ENCODE data around the gene DRC7.

Gene DRC7

DNA sequence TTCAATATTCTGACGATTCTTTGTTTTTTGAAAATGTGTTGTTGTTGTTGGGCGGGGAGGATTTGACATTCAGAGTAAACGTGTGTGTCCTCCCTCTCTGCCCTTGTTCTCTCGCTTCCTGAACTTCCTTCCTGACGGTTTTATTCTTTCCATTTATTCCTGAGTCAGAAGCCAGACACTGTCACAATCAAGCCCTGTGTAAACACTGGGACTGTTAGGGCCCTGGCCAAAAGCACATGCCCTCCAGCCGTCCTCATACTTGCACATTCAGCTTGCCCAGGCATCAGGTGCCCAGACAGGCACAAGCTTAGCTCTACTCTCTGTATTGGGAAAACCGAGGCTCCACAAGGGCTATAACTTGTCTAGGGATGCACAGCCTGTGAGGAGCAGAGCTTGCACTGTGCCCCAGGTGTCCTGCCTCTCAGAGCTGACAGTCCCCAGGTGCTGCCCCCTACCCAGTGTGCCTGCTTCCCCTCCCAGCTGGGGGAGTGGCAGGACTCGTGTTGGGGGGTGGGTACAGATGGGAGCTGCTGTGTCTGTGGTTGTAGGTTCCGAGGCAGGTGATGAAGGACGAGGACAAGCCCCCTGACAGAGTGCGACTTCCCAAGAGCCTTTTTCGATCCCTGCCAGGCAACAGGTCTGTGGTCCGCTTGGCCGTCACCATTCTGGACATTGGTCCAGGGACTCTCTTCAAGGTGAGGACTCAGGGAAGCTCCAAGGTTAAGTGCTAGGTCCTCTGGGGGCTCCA, 16.8 kb upstream of the DRC7 start:
- DNase-seq = no peak

DNA sequence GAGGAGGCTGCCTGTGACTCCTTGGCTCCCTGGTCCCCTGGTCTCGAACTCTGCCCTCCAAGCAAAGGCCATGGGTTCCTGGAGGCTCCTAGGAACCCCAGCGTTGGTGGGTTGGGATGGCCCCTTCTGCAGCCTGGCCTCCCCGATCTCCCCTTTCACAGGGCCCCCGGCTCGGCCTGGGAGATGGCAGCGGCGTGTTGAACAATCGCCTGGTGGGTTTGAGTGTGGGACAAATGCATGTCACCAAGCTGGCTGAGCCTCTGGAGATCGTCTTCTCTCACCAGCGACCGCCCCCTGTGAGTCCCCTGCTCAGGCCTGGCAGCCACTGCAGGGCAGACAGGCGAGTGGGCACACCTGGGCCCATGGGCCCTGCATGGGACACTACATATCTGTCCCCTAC, 15.6 kb upstream of the DRC7 start:
- DNase-seq = no peak

DNA sequence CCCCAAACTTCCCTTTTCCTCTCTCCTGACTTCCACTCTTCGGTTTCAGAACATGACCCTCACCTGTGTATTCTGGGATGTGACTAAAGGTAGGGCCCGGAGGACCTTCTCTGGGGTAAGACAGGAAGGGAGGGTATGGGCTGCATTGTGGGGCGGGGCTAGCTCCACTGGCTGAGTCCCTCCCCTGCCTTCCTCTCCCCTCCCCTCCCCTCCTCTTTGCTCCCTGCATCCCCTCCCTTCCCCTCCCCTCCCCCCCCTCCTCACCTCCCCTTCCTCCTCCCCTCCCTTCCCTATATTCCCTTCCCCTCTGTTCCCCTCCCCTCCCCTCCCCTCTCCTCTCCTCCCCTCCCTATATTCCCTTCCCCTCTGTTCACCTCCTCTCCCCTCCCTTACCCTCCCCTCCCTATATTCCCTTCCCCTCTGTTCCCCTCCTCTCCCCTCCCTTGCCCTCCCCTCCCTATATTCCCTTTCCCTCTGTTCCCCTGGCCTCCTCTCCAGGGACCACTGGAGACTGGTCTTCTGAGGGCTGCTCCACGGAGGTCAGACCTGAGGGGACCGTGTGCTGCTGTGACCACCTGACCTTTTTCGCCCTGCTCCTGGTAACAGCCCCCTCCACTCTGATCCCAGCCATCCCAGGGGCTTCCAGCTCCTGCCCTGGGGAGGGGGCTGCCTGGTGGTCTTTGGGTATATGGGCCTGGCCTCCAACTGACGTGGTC, 14.7 kb upstream of the DRC7 start:
- no peak for DNase-seq

DNA sequence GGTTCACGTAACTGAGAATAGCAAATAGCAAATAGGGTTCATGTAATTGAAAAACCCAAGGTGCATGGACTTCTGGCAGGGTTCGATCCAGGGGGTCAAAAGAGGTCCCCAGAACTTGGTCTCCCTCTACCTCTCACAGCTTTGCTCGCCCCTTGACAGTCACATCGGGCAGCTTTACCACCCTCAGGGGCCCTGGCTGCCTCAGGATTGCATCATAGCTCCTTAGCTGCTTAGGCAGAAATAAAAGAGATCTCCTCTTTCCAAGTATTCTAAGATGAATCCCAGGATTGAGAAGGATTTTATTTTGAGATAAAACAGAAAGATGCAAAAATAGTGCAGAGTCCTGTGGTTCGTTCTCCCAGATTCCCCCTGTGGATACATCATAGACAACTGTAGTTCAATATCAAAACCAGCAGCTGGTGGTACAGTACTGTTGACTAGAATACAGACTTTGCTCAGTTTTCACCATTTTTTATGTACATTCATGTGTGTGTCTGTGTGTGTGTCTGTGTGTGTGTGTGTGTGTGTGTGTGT, 13.7 kb upstream of the DRC7 start:
- DNase-seq = no peak

DNA sequence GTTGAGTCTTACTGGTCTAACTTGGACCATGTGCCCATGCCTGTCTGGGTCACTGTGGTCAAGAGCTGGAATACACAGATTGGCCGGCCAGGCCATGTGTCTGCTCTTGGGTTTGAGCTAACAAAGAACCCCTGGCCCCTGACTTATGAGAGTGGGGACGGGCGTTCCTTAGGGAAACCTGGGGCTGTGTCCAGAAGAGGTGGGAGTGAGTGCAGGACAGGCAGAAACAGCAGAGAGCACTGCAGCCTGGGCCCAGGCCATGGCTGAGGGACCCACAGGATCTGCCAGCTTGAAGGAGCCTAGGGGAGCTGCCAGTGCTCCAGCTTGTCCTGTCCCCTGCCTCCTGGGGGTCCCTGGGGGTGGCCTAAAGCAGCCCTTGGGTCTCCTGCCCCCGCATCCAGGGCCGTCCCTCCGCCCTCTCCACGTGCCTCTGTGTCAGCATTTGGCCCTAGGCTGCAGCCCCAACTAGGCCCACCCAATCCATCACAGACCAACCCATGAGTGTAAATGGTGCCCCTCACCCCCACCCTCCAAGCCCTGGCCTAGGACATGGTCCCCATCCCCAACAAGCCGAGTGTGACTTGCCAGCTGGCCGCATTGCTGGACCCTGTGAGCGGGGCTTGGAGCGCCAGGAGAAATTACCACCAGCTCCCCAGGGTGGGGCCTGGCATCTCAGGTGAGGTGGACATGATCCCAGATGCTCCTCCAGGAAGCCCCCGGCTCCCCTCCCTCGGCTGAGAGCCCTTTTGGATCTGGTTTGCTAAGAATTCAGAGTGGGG, 12.5 kb upstream of the DRC7 start:
- DNase-seq = no peak

DNA sequence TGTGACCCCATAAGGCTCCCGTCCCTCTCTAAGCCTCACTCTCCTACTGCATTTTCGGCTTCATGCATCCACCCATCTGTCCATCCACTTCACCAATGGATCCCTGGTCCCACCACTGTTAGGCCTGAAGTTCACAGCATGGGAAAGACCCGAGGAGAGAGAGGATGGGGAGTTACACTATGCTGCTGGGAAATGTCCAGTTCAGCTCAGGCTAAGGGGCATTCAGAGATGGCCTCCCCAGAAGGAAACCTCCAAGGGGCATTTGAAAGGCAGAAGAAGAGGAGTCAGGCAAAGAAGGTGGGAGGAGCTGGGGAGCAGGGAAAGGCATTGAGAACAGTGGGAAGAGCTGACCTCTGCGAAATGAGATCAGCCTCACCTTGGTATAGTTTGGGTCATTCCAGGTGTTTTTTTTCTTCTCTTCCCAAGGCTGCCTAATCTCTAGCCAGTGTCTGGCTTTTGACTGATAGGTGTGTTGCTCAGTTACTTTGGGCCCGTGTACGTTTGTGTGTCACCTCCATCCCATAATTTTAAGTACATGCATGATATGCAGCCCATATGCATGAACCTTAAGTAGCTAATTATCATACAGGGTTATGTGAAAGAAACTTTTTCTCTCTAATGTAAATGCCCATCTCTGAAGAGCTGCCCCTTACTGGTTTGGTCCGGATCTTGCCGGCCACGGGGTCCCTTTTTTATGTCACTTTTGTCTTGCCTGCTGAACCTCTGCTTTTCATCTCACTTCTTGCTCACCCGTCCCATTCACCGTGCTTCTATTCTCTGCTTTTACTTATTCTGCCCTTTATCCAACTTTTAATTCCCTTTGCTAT, 11.6 kb upstream of the DRC7 start:
- no peak for DNase-seq

DNA sequence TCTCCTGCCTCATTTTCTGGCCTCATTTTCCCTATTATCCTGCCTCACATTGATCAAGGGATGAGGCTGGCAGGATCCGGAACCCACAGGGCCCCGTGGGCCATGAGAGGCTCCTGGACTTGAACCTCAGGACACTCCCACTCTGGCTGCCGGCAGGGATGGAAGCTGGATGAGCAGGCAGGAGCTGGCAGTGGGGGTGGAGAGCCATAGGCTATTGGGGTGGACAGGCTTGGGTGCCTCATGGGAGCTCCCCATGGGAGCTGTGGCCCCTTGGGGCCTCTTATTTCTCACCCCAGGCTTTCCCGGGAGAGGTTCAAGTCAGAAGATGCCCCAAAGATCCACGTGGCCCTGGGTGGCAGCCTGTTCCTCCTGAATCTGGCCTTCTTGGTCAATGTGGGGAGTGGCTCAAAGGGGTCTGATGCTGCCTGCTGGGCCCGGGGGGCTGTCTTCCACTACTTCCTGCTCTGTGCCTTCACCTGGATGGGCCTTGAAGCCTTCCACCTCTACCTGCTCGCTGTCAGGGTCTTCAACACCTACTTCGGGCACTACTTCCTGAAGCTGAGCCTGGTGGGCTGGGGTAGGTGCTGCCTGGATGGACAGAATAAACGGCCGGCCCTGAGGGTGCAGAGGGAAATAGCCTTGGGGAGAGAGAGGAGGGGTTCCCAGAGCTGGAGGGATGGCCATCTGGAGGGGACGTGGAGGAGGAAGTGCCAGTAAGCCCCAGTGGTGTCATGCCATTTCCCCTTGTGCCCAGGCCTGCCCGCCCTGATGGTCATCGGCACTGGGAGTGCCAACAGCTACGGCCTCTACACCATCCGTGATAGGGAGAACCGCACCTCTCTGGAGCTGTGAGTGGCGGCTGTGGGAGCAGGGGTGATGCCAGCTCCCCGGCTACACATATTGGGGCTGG, 10.7 kb upstream of the DRC7 start:
- no peak for DNase-seq

DNA sequence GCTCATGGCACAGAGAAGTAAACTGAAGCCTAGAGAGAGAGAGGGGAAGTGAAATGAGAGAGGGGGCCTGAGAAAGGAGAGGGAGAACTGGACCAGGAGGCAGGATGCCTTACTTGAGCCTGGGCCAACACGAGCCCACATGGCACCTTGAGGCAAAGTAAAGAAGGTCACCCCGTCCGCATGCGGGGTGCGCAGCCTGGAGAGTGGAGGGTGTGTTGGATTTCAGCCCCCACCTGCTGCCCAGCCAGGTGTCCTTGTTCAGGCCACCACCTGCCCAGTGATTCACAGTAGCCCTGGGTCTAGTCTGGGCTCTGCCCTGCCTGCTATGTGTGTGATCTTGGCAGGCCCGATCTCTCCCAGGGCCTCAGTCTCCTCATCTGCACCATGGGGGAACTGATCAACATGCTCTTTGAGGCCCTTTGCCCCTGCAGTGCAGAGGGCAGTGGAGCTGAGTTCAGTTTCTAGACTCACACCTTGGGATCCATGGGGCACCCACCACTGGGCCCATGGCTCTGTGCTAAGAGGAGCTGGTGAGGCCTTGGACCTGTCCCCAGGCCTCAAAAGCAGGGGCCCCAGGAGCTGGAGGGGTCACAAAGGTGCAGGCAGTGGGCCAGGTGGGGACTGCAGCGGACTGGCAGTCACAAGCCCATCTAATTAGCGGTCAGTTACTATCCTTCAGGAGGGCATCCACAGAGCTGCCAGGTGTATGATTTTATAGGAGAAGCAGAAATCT, 9.8 kb upstream of the DRC7 start:
- DNase-seq = no peak

DNA sequence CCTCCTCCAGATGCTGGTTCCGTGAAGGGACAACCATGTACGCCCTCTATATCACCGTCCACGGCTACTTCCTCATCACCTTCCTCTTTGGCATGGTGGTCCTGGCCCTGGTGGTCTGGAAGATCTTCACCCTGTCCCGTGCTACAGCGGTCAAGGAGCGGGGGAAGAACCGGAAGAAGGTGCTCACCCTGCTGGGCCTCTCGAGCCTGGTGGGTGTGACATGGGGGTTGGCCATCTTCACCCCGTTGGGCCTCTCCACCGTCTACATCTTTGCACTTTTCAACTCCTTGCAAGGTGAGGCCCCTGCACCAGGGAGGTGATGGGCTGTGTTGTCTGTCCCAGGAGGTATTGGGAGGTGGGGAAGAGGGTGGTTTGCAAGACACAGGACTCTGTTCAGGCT, 9.0 kb upstream of the DRC7 start:
- DNase-seq = no peak

DNA sequence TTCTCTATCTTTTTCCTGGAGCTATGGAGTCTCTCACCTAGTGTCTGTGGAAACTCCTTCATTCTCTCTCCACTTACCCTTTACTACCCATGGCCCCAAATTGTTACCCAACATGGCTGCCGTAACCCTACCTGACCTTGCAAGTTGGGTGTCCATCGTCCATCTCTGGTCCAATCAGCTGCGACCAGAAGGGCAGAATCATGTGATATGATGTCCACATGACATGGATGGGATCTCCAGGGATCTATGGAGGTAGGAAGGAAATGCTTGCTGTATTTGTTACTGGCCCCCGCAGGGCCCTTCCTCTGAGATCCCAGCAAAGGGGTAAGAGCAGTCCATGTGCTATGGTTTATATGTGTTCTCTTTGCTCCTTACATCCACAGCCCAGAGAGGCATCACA, 8.0 kb upstream of the DRC7 start:
- DNase-seq = no peak

DNA sequence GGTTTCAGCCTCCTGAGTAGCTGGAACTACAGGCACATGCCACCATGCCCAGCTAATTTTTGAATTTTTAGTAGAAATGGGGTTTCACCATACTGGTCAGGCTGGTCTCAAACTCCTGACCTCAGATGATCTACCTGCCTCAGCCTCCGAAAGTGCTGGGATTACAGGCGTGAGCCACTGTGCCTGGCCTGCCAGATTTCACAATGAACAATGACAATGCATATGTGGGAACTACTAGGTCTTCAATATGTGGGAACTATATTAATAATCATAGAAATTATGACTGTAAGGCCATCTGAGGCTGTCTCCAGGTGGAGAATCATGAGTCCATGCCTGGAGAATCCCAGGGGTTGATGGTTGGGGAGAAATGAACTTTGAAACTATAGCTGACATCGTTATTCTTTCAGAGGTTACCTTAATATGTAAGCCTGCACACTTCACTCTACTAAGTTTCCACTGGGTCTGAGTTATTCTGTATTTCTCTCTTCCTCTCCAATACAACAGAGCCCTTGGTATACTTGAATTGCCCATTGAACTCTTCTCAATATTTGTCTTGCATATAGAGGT, 7.2 kb upstream of the DRC7 start:
- DNase-seq = no peak

DNA sequence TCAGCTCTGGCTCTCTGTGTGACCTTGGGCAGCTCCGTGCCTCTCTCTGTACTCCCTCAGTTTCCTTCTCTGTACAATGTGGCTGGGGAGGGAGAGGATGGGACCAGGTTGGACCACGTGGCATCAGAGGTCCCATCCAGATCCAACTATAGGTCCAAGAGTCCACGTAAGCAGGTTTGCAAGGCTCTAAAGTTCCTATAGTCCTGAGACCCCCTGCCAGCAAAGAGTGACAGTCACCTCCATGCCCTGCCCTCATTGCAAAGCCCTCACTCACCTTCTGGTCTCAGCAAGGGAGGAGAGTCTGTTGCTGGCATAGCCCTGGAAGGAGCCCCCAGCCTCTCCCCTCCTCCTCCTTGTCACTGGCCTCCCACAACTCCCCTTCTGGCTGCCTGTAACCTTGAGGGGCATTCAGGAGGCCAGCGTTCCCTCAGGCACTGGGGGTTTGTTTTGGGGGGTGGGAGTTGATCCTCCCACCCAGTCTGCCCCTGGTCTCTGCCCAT, 6.1 kb upstream of the DRC7 start:
- no peak for DNase-seq

DNA sequence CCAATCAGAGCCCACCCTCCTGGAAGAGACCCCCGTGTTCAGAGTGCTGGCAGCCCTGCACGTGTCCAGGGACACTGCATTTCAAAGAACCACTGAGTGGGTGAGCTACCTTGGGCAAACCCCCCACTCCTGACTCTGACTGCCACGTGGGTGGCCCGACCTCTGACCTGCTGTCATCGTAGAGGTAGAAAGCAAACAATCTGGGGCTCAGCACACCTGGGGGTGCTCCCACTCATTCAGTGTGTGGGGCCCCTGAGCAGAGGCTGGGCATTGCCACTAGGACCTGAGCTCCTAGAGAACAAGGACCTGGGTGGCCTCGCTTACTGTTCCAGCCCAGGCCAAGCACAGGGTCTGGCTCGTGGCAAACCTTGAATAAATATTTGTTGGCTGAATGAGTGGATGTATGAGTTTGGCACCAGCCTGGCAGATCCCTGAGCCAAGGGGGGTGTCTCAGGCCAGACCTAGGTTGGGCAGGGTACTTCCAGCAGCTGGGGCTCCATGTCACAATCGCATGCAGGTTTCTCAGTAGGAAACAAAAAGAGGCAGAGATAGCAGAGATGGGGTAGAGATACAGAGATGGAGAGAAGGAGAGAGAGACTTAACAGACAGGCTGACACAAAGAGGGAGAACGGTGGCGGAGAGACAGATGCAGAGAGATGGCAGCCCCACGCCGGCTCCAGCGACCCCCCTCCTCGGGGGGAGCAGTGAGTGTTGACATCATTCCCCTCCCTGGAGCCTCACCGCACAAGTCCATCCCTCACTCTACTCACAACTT, 5.4 kb upstream of the DRC7 start:
- DNase-seq = no peak

DNA sequence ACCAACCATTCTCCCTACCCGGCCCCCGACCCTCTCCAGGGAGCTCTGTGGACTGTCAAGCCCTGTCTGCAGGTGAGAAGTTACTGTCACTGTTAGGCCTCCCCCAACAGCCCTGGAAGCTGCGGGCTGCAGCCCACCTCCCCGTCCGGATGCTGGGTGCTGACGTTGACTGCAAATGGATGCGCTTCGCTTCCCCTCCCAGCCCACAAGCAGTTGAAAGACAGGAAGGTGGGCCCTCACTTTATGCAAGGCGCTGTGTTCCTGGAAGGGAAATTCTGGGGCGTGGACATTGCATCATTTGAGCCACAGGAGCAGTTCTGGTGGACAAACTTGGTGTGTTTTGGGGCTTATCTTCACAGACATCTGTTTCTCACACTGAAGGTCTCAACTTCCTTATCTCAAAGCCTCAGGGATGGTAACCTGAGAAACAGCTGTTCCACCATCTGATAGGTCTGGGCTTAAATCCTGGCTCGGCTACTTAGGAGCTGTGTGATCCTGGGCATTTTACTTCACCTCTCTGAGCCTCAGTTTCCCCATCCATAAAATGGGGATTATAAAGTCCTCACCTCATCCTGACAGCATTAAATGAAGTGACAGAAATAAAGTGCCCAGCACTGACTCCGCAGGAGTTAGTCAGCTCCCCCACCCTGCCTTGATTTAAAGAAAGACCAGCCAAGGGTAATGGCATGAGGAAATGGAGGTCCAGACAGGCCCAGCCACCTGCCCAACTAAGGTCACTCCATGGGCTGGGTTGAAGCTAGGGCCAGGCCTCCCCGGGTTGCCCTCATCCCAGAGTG, 4.6 kb upstream of the DRC7 start:
- no peak for DNase-seq

DNA sequence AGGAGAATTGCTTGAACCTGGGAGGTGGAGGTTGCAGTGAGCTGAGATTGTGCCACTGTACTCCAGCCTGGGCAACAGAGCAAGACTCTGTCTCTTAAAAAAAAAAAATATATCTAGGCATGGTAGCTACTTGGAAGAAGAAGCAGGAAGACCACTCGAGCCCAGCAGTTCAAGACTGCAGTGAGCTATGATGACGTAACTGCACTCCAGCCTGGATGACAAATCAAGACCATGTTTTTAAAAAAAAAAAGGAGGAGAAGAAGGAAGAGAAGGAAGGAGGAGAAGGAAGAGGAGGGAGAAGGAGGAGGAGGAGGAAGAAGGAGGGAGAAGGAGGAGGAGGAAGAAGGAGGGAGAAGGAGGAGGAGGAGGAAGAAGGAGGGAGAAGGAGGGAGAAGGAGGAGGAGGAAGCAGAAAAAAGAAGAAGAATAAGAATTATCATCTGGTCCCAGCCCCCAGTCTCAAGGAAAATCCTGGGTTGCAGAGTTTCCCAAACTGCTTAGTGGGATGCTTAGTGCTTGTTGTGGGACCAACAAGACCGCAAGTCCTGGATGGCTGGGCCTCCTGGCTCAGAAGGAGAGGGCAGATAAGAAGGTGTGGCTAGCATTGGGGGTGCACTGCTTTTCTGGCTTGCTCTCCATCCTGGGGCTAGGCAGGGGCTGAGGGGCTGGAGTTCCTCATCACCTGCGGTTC, 3.7 kb upstream of the DRC7 start:
- DNase-seq = no peak

DNA sequence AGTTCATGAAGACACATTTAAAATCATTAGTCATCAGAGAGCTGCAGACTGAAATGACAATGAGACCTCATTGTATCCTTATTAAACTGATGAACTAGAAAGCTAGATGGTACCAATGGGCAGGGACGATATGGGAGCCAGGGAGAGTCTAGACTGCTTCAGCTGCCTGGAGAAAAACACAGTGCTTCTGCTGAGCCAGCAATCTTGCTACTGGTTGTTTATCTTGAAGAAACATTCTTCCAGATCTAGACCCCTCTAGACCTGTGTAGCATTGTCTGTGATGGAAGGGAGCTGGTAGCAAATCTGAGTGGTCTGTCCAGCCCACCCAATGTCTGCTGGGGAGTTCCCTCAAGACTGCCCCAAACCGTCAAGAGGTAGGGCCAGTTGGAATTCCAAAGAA, 2.0 kb upstream of the DRC7 start:
- DNase-seq = no peak

DNA sequence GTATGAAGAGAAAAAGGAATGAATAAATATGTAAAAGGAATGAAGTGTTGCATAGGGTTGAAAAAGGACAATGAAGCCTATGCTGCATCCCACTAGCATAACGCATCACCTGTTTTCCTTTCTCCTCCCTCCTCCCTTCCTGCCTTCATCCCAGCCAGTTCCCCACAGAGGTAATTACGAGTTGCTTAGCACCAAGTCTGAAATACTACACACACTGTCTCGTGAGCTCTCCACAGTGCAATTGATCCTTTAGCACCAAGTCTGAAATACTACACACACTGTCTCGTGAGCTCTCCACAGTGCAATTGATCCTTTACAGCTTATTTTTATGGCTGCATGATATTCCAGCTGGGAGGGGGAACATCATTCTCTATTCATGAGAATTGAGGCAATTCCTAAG, 1.1 kb upstream of the DRC7 start:
- DNase-seq = no peak

DNA sequence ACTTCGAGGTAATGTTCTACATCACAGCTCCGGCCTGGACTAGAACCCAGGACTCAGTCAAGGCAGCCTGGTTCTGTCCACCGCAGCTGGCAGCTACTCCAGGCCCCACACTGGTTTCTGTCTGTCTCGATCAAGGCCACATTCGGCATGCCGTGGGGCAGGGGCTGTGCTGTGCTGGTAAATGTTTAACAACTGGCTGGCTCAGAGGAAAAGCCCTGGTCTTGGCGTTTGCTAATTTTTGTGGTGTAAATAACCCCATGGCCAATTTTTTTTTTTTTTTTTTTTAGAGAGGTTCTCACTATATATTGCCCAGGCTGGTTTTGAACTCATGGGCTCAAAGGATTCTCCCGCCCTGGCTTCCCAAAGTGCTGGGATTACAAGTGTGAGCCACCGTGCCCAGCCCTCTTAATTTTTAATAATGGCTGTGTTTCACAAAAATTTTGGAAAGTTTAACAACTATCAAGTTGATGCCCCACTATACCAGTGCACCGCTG, 328 bp upstream of the DRC7 start:
- no peak for DNase-seq
